Central memory CD8-positive, alpha-beta T cell (primary cell): ENCODE measurements around the gene TMIGD1.
"Not testable (repeated sequence)": the region's sequence is repeated elsewhere in the genome, so short reads cannot be mapped to it uniquely, and the experiment has no call there.

Experiments used
- ATAC-seq: fragments of 150-1000 bp; cut with Tn5 transposase; replicated peaks from 2 replicates; pipeline ENCODE4 v1.10.0; 2022; ENCODE audit warnings: mild to moderate bottlenecking, moderate FRiP score, moderate number of reproducible peaks; ENCODE audit not compliant: poor library complexity, severe bottlenecking; ENCODE audit errors: extremely low read depth
- DNase-seq, 2 donors: peaks; one replicate each; pipeline ENCODE4 v3.0.0; 2021; ENCODE audit warnings: low spot score in 2 of 2
- H3K27ac Mint-ChIP-seq: one replicate; pipeline ENCODE4 v1.8.0; 2022; ENCODE audit warnings: low read depth, mild to moderate bottlenecking, moderate library complexity, mixed read lengths
- H3K27me3 Mint-ChIP-seq: one replicate; pipeline ENCODE4 v1.8.0; 2022; ENCODE audit warnings: mixed read lengths
- H3K36me3 Mint-ChIP-seq: one replicate; pipeline ENCODE4 v1.8.0; 2022; ENCODE audit warnings: mild to moderate bottlenecking, moderate library complexity, mixed read lengths; ENCODE audit not compliant: insufficient read depth
- H3K4me1 Mint-ChIP-seq: one replicate; pipeline ENCODE4 v1.8.0; 2022; ENCODE audit warnings: mixed read lengths
- H3K4me3 Mint-ChIP-seq: one replicate; pipeline ENCODE4 v1.8.0; 2022; ENCODE audit warnings: mild to moderate bottlenecking, moderate library complexity, mixed read lengths
- H3K9me3 Mint-ChIP-seq: one replicate; pipeline ENCODE4 v1.8.0; 2022; ENCODE audit warnings: mixed read lengths

Gene TMIGD1

DNA sequence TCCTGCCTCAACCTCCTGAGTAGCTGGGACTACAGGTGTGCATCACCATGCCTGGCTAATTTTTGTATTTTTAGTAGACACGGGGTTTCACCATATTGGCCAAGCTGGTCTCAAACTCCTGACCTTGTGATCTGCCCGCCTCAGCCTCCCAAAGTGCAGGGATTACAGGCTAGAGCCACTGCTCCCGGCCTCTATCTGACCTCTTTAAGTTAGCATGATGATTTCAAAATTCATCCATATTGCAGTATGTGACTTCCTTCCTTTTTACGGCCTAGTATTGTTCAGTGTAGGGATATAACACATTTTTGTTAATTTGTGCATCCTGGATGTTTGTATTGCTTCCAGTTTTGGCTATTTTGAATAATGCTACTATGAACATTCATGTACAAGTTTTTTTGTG, 17.4 kb upstream of the TMIGD1 start:
- DNase-seq, H3K4me3 Mint-ChIP-seq, H3K36me3 Mint-ChIP-seq, H3K4me1 Mint-ChIP-seq, H3K27me3 Mint-ChIP-seq, ATAC-seq, H3K27ac Mint-ChIP-seq, H3K9me3 Mint-ChIP-seq: not testable (repeated sequence)

- H3K27me3 Mint-ChIP-seq, result no peaks in the 10 kb centered on the region
- H3K4me3 Mint-ChIP-seq, result no peak overlapping the region
- H3K36me3 Mint-ChIP-seq, result no peaks in the 10 kb centered on the region
- no peak overlapping the region for H3K27ac Mint-ChIP-seq
- no peaks in the 10 kb centered on the region for H3K4me1 Mint-ChIP-seq
- ATAC-seq (no peak), DNase-seq (no peak)
- H3K9me3 Mint-ChIP-seq, result no peaks in the 10 kb centered on the region
Measured at GRCh38 chr17:30349252-30349651, 15.4 kb upstream of the TMIGD1 start.

DNA sequence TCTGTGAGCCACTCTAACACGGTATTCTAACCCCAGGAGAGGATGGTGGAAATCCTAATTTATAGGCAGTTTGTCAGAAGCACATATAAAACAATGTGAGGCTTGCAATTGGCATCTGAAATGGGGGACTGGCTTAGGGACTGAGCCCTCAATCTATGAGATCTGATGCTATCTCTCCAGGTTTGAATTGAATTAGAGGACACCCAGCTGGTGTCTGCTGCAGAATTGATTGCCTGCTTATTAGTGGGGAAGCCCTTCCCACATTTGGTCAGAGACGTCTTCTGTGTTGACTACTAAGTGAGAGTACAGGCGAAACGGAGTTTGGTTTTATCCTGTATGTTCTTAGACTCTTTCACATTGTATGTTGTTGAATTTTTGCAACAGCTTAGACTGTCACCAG, 13.6 kb upstream of the TMIGD1 start:
- Mint-ChIP-seq H3K27ac (no peak overlapping the region), H3K9me3 (no peaks in the 10 kb centered on the region), H3K36me3 (no peaks in the 10 kb centered on the region), H3K4me3 (no peak overlapping the region), H3K27me3 (no peaks in the 10 kb centered on the region), H3K4me1 (no peaks in the 10 kb centered on the region)
- ATAC-seq, result no peak
- DNase-seq, result no peak

- H3K4me1 Mint-ChIP-seq, result no peaks in the 10 kb centered on the region
- H3K9me3 Mint-ChIP-seq, result no peaks in the 10 kb centered on the region
- H3K27ac Mint-ChIP-seq, result no peak overlapping the region
- no peak for ATAC-seq
- no peaks in the 10 kb centered on the region for H3K27me3 Mint-ChIP-seq
- no peaks in the 10 kb centered on the region for H3K36me3 Mint-ChIP-seq
- DNase-seq, result no peak
- no peak overlapping the region for H3K4me3 Mint-ChIP-seq
Measured at GRCh38 chr17:30346221-30346795, 12.5 kb upstream of the TMIGD1 start.

DNA sequence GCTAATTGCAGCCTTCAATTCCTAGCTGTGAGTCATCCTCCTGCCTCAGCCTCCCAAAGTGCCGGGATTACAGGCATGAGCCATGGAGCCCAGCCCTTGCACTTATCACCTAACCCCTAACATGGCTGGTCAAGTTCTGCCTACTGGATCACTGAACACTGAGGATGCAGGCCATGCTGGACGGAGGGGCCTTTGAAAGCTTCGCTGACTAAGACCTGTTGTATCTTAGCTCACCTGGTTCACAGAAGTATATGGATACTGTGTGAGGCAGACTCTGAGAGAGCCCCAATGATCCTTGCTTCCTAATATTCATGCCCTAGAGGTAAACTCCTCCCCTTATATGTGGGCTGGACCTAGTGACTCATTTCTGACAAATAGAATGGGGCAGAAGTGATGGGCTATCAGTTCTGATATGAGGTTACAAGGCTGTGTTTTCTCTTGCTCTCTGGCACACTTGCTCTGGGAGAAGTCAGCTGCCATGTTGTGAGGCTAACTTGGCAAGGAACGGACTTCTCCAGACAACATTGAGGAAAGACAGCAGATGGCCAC, 11.7 kb upstream of the TMIGD1 start:
- no peaks in the 10 kb centered on the region for H3K9me3 Mint-ChIP-seq
- no peak for DNase-seq
- H3K27me3 Mint-ChIP-seq, result no peaks in the 10 kb centered on the region
- no peak overlapping the region for H3K4me3 Mint-ChIP-seq
- H3K36me3 Mint-ChIP-seq, result no peaks in the 10 kb centered on the region
- no peaks in the 10 kb centered on the region for H3K4me1 Mint-ChIP-seq
- no peak for ATAC-seq
- no peak overlapping the region for H3K27ac Mint-ChIP-seq

DNA sequence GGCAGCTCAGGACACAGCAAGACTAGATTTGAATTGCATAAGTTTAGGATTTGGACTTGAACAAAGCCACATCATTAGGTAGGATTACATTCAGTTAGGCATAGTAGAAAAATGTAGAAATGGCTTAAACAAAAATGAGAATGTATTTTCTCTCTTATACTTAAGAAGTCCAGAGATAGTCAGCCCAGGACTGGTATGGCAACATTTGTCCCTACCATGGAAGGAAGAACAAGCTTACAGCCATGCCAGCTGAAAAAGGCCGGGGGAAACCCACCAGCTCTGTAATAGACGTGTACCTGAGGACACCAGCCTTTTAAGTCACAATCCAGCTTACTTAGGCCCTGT, 11.2 kb upstream of the TMIGD1 start:
- Mint-ChIP-seq H3K27ac (no peak overlapping the region), H3K9me3 (no peaks in the 10 kb centered on the region), H3K27me3 (no peaks in the 10 kb centered on the region), H3K4me3 (no peak overlapping the region), H3K36me3 (no peaks in the 10 kb centered on the region), H3K4me1 (peaks cover 4% of the 10 kb centered on the region)
- ATAC-seq (no peak), DNase-seq (no peak)

- ATAC-seq, result no peak
- H3K4me3 Mint-ChIP-seq, result no peak overlapping the region
Measured at GRCh38 chr17:30344283-30345088, 10.6 kb upstream of the TMIGD1 start.

GRCh38 chr17:30343796-30344195, 9.9 kb upstream of the TMIGD1 start:
- Mint-ChIP-seq H3K27me3 (no peaks in the 10 kb centered on the region), H3K4me3 (no peak overlapping the region), H3K27ac (no peak overlapping the region), H3K36me3 (no peaks in the 10 kb centered on the region), H3K4me1 (peaks cover 8% of the 10 kb centered on the region), H3K9me3 (no peaks in the 10 kb centered on the region)
- DNase-seq (no peak), ATAC-seq (no peak)

More at GRCh38 chr17:30344283-30345088, 10.6 kb upstream of the TMIGD1 start:
- no peak overlapping the region for H3K27ac Mint-ChIP-seq
- no peak for DNase-seq
- H3K9me3 Mint-ChIP-seq, result no peaks in the 10 kb centered on the region
- no peaks in the 10 kb centered on the region for H3K27me3 Mint-ChIP-seq
- peaks cover 8% of the 10 kb centered on the region for H3K4me1 Mint-ChIP-seq
- no peaks in the 10 kb centered on the region for H3K36me3 Mint-ChIP-seq

DNA sequence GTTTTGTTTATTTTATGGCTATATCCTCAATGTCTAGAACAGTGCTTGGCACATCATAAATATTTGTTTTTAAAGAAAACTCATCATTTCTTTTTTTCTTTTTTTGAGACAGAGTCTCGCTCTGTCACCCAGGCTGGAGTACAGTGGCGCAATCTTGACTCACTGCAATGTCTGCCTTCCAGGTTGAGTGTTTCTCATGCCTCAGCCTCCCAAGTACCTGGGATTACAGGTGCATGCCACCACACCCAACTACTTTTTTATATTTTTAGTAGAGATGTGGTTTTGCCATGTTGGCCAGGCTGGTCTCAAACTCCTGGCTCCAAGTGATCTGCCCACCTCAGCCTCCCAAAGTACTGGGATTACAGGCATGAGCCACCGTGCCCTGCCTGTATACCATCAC, 9.4 kb upstream of the TMIGD1 start:
- H3K4me3 Mint-ChIP-seq, H3K27ac Mint-ChIP-seq, H3K36me3 Mint-ChIP-seq, ATAC-seq, H3K27me3 Mint-ChIP-seq, DNase-seq, H3K4me1 Mint-ChIP-seq, H3K9me3 Mint-ChIP-seq: not testable (repeated sequence)

DNA sequence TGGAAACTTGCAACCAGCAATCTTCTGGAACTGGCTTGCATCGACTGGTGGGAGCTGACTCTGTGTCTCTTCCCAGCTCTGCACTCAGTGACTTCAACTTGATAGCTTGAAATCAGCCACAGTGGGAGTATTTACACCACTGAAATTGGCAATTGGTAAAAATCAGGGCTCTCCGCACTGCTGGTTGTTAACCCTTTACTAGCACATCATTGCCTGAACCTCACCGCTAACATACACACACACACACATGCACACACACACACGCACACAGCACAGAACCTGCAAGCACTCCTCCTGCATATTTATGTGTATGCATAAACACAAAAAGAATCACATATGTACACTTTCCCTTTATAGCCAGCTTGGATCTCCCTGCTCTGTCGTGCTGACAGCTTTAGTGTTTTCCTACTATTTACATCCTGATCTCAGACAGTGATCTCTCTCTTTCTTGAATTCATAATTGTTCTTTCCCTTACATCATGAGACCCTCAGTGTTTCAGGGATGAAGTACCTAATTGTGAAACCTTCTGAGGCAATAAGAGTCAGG, 7.9 kb upstream of the TMIGD1 start:
- no peak for ATAC-seq

GRCh38 chr17:30340801-30341356, 7.0 kb upstream of the TMIGD1 start:
- ATAC-seq (no peak), DNase-seq (no peak)
- Mint-ChIP-seq H3K4me3 (no peak overlapping the region), H3K4me1 (peaks cover 15% of the 10 kb centered on the region), H3K27ac (no peak overlapping the region), H3K27me3 (no peaks in the 10 kb centered on the region), H3K36me3 (no peaks in the 10 kb centered on the region), H3K9me3 (no peaks in the 10 kb centered on the region)

More for the DNA sequence above, 7.9 kb upstream of the TMIGD1 start:
- H3K27ac Mint-ChIP-seq, result no peak overlapping the region
- H3K36me3 Mint-ChIP-seq, result no peaks in the 10 kb centered on the region
- no peaks in the 10 kb centered on the region for H3K27me3 Mint-ChIP-seq
- H3K4me1 Mint-ChIP-seq, result peaks cover 8% of the 10 kb centered on the region
- no peak overlapping the region for H3K4me3 Mint-ChIP-seq
- H3K9me3 Mint-ChIP-seq, result no peaks in the 10 kb centered on the region
- no peak for DNase-seq

- H3K4me1 Mint-ChIP-seq, result peaks cover 15% of the 10 kb centered on the region
- H3K27ac Mint-ChIP-seq, result no peak overlapping the region
- ATAC-seq (no peak), DNase-seq (no peak)
- H3K27me3 Mint-ChIP-seq, result no peaks in the 10 kb centered on the region
- H3K36me3 Mint-ChIP-seq, result no peaks in the 10 kb centered on the region
- H3K9me3 Mint-ChIP-seq, result no peaks in the 10 kb centered on the region
- no peak overlapping the region for H3K4me3 Mint-ChIP-seq
Measured at GRCh38 chr17:30339086-30339485, 5.2 kb upstream of the TMIGD1 start.
